ENCODE measurements around the gene MPHOSPH9.

Gene MPHOSPH9

GRCh38 chr12:123232807-123233504, at the start of gene MPHOSPH9, which contains the start of gene MTRFR:
TSS of gene MPHOSPH9 (minus strand) at chr12:123233141. CDS start at chr12:123230364, 2,777 bp downstream.
TSS of gene MTRFR (plus strand) at chr12:123233436. CDS start at chr12:123253675, 20,239 bp downstream.
- peak; percentile 99 for DNase-seq

DNA sequence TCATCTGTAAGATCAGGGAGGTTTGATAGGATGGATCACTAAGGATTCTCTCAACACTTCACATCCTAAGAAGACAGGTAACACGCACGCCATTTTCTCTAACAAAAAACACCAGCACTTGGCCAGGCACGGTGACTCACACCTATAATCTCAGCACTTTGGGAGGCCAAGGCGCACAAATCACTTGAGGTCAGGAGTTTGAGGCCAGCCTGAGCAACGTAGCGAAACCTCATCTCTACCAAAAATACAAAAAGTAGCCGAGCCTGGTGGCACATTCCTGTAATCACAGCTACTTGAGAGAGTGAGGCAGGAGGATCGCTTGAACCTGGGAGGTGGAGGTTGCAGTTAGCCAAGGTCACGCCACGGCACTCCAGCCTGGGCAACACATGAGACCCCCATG, 49.2 kb upstream of the MPHOSPH9 start:
- DNase-seq = no peak

DNA sequence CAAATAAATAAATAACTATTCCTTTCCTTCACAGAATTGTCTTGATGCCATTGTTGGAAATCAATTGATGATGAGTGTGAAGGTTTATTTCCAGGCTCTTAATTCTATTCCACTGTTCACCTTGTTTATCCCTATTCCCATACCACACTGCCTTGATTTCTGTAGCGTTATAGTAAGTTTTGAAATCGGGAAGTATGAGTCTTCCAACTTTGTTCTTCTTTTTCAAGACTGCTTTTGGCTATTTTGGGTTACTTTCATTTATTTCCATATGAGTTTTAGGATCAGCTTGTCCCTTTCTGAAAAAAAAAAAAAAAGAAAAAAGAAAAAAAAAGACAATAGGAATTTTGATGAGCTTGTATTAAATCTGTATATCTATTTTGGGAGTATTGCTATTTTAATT, 48.0 kb upstream of the MPHOSPH9 start:
- DNase-seq = no peak

DNA sequence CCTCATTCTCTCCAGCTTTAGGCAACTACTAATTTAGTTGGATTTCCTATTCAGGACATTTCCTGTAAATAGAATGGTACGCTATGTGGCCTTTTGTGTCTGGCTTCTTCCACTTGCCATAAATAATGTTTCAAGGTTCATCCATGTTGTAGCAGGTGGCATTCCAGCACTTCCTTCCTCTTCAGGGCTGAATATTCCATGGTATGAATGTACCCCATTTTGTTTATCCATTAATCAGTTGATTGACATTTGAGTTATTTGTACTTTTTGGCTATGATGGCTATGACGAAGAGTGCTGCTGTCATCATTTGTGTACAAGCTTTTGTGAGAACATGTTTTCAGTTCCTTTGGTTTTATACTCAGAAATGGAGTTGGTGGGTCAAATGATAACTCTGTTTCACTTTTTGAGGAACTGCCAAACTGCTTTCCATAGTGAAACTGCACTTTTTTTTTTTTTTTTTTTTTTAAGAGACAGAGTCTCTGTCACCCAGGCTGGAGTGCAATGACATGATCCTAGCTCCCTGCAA, 45.2 kb upstream of the MPHOSPH9 start:
- no peak for DNase-seq

DNA sequence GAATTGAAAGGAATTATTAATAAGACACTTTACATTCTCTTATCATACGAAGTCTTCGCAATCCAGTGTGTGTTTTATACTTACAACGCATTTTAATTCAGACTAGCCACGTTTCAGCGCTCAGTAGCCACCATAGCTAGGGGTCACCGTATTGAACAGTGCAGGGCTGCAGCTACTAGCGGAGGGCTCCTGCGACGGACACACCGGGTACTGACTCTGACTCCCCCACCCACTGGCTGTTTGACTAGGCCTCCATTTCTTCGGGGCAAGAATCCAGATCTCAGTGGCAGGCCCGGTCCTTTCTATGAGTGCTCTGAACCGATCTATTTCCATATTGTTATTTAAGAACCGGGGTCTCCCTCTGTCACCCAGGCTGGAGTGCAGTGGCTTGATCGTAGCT, 40.2 kb upstream of the MPHOSPH9 start:
- DNase-seq = no peak

GRCh38 chr12:123271001-123271668, 38.2 kb upstream of the MPHOSPH9 start:
- DNase-seq = no peak

- no peak for DNase-seq
Observed at GRCh38 chr12:123270214-123271000, 37.5 kb upstream of the MPHOSPH9 start.

DNA sequence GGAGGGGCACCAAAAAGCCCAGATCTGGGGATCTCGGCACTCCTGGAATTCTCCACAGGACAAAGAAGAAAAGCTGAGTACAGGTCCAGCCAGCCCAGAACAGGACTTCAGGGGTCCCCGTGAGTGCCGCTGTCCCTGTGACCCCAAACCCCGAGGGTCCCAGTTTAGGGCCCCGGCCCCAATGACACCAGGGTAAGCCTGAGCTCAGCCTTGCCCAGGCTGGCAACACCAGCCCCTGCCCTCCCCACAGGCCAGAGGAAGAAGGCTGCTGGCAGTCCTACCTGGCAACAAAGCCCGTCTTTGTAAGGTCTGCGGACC, 36.9 kb upstream of the MPHOSPH9 start:
- no peak for DNase-seq

DNA sequence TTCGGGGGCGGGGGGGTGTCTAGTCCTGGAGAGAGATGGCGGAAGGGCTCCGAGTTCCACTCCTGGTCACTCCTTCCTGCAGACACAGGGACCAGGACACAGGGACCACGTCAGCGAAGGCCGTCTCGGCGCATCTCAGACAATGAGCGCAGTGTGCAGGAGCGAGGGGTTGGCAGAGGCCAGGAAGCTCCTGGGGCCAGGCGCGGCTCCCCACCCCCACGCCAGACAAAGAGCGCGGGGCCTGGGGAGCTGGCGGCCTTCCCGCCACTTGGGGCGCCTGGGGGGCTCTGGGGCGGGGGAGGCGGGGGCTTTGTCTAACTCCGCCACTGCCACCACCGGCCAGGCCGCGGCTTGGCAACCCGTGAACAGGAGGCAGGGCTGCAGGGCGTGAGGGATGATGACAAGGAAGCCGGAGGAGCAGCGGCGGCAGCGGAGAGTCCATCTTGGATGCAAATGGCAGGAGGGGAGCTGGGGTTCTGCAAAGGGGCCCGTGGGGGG, 36.5 kb upstream of the MPHOSPH9 start:
- peak; percentile 88 for DNase-seq

GRCh38 chr12:123268850-123269249, 35.9 kb upstream of the MPHOSPH9 start:
- no peak for DNase-seq

GRCh38 chr12:123267991-123268843, 35.3 kb upstream of the MPHOSPH9 start:
- peak; percentile 76 for DNase-seq

DNA sequence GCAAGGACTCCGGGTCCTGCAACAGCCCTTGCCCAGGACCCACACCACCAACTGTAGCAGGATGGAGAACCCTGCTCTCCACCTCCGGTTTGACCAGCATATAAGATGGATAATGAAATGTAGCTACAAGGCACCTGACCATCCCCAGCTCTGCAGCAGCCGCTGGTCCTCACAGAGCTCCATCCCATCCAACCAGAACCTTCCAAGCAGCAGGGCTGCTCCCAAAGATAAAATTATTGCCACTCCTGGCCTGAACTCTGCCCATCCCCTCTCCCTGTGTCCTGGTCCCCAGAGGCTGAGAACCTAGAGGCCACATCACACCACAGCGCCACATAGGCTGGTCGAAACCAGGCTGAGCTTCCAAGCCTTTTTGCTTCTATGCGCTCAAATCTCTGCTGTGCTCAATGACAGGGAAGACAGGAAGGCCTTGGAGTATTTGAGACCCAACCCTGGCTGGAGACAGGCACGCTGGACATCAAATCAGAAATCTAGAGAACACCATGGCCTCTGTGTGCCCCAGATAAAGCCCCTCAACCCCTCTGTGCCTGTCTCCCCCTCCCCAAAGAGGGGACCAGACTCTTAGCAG, 34.5 kb upstream of the MPHOSPH9 start:
- no peak for DNase-seq

GRCh38 chr12:123266679-123267277, 33.8 kb upstream of the MPHOSPH9 start:
- no peak for DNase-seq

GRCh38 chr12:123265851-123266678, 33.1 kb upstream of the MPHOSPH9 start:
- DNase-seq = no peak

GRCh38 chr12:123264642-123265041, 31.7 kb upstream of the MPHOSPH9 start:
- peak; percentile 11 for DNase-seq

DNA sequence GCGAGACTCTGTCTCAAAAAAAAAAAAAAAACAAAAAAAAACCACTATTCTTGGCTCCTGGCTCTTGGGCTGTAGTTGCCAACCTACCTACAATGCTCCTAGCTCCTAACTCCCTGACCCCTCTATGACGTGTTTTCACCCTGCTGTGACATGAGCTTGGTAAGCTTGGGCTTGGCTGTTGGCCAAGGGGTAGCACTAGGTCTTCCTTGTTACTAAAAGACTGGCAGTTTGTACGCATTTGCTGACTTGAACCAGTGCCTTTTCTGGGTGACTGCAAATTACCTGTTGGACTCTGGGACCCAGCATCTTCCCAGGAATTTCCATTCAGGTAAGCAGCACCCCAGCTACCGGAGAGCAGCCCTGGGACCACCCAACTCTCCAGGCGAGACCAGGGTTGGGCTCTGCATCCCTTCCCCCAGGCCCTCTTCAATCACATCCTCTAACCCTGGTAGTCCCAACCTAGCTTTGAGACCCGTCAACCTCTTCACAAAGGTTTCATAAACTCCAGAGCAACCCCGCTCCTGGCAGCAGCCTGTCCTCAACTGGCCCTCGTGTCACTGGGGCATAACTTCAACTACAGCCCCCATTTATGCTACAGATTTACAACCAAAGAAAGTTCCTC, 30.4 kb upstream of the MPHOSPH9 start:
- DNase-seq = no peak

GRCh38 chr12:123261196-123261595, 28.3 kb upstream of the MPHOSPH9 start:
- no peak for DNase-seq

DNA sequence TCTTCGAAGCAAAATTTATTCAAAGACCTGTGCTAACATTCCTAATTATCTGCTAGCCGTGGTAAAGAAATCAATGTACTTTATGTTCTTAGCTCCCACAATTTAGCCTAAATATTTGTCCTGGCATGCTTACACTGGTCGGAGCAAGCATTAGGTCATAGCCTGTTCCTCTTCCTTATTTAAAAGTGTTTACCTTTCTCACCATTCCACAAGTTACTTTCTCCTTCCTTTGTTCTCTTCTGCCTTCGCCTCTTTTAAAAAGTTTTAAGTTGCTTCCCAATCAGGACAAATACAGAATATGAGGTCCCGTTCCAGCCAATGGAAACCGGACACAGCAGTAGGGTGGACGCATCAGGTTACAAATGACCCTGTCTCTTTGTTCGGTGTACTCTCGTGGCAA, 27.1 kb upstream of the MPHOSPH9 start:
- DNase-seq = no peak

GRCh38 chr12:123258593-123258992, 25.7 kb upstream of the MPHOSPH9 start:
- DNase-seq = no peak

GRCh38 chr12:123254853-123255446, 22.0 kb upstream of the MPHOSPH9 start:
- DNase-seq = no peak

Data from NCI-H446 treated with DMSO at 0.1 percent for 48 hours (cell line).